A204.1 (cell line): ENCODE results near the gene BTBD16.

ENCODE experiments used
- FAIRE-seq: peaks from 2 replicates; lab custom pipeline; 2012; peaks lifted over from hg19 to GRCh38; lab: Jason Lieb, UNC

Gene BTBD16

GRCh38 chr10:122248356-122249302, 22.5 kb upstream of the BTBD16 start:
- FAIRE-seq: no peak

GRCh38 chr10:122249303-122249850, 21.7 kb upstream of the BTBD16 start:
- FAIRE-seq: no peak

GRCh38 chr10:122249991-122250750, 20.9 kb upstream of the BTBD16 start:
- FAIRE-seq: no peak

GRCh38 chr10:122251459-122252255, 19.4 kb upstream of the BTBD16 start:
- no peak for FAIRE-seq

- FAIRE-seq: no peak
These were observed 18.3 kb upstream of the BTBD16 start for GRCh38 chr10:122252805-122253204.

DNA sequence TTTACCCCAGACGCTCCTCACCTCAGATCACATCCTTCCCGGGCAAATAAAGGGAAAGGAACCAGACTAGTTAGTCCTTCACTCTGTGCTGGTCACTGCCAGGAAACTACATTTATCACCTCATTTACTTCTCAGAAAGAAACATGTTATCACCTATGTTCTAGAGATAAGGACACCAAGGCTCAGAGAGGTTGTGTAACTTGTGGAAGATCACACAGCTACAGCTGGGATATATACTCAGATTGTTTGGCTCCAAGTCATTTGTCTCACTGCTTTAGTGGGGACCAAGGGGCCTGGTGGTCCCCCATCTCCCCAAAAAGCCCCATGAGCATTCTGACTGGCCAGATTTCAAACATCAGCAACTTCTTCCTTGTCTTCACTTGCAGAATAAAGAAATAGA, 17.5 kb upstream of the BTBD16 start:
- FAIRE-seq: no peak

DNA sequence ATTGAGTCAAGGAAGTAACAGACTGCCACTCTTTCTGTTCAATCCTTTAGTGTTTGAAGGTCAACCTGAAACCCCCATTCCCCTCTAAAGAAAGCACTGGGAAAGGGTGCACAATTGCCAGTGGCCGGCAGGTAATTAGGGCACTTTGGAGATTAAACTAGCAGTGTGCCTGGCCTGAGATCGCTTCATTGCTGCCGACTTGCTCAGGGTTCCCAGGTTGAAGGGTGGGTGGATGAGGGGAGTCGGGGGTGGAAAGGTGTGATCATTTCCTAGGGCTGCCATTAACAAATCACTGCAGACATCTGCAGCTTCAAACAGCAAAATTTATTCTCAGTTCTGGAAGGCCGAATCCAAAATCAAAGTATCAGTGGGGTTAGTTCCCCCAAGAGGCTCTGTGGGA, 16.3 kb upstream of the BTBD16 start:
- FAIRE-seq: no peak

DNA sequence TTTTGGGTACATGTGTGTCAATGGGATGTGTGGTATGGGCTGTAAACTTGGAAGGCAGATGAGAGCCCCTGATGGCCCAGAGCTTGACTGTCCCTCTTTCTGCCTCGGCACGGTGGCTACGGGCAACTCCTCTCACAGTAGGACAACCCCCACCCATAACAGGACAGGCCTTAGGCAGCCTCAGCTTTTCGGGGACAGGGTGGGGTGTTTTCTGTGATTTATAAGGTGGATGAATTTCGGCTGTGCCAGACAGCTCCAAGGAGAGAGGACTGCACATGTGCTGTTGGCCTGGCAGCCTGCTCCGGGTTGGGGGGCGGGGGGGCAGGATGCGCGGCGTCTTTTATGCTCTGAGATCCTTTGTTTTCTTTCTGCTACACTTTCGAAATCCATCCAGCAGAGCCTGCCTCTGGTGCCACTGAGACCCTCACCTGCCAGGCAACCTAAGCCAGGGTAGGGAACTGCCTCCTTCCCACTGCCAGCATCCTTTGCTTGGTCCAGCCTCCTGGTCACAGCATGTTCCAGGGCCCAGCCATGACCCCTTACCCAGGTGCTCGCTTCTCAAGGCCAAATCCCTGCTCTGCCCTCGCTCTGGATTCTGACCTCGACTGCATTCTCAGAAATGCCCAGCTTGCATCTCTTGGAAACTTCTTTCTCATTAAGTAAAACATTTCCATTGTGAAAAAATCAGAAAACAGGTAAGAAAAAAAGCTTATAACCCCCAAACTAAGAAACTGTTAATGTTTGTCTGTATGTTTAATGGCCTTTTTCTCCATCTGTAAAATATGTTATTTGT, 15.4 kb upstream of the BTBD16 start:
- FAIRE-seq: no peak

GRCh38 chr10:122257041-122257440, 14.1 kb upstream of the BTBD16 start:
- FAIRE-seq: no peak

DNA sequence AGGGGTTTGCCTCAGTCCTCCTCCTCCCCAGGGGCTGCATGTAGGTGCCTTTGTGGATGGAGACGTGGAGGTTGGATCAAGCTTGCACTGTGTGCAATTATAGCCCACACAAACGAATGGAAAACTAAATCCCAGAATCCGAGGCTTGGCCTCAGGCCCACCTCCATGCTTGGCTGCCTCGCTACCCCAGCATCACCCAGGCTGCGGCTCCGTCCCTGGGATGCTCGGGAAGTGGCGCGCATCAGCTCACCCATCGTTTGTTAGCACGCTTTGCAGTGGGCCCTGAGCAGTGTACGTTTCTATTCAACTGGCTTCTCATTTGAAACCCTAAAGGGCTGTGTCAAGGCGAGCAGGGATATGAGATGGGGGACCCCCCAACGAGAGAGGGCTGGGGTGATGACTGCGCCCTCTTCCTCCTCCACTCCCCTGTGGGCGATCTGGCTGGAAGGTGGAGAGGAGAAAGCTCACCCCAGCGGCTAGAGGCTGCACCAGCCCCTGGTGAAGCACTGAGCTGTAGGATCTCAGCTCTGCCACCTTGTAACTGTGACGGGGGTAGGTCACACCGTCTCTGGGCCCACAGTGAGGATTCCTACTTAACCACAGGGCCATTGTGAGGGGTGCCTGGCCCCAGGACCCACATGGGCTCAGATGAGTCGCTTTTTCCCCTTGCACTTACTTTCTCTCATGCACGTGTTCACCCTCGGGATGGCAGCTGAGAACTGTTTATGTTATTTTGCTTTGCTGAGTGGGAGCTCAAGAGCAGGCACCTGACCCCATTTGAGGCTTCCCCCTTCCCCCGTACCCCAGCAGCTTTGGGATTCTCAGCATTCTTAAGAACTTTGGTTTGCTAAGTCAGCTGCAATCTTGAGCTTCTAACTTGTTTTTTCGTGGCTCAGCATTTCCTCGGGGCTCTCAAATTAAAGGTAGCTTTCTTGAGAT, 12.7 kb upstream of the BTBD16 start:
- no peak for FAIRE-seq

DNA sequence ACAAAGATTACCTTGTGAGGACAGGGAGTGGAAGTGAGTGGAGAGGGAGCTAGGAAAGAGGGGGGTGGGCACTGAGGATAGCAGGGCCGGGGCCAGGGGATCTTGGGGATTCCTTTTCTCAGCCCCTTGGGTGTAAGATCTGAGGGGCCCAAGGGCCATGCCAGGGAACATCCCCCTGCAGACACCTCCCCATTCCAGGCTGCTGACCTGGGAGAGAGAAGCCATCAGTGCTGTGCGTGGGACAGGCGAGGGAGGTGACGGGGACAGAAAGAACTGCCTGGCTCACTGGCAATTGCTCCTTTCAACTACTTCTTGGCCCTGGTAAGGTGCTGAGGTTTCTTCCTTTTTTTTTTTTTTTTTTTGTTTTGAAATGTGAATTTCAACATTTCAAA, 12.0 kb upstream of the BTBD16 start:
- FAIRE-seq: no peak

GRCh38 chr10:122261584-122261983, 9.5 kb upstream of the BTBD16 start:
- FAIRE-seq: no peak

DNA sequence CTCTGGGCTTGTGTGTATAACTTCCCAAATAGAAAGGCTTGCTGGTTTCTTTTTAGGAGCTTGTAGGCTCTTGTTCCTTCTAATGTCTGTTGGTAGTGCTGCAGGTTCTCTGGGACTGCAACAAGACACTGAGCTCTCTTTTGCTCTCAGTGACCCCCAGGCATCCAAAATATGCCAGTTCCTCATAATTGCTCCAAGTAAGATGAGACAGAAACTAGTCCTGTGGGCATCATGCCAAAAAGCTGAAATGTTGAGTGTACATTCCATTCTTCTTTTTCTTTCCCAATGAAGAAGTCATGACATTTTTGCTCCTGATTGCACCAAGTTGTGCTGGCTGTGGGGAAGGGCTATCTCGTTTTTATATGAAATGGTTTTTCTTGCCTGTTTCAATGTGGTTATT, 7.1 kb upstream of the BTBD16 start:
- FAIRE-seq: no peak

DNA sequence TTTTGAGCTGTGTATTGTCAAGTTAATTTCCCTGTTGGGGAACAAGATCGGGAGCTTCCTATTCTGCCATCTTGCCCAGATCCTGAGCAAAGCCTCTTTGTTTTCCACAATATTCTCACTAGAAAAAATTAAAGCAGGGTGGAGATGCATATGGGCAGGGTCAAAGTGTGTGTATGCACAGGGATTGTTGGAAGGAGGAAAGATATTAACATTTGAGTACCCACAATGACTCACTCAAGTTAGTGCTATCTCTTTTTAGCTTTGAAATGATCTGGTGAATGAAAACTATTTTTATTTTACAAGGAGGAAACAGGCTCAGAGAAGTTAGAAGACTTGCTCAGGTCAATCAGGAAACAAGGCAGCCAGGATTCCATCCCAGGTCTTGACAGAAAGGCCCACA, 6.7 kb upstream of the BTBD16 start:
- FAIRE-seq: no peak

DNA sequence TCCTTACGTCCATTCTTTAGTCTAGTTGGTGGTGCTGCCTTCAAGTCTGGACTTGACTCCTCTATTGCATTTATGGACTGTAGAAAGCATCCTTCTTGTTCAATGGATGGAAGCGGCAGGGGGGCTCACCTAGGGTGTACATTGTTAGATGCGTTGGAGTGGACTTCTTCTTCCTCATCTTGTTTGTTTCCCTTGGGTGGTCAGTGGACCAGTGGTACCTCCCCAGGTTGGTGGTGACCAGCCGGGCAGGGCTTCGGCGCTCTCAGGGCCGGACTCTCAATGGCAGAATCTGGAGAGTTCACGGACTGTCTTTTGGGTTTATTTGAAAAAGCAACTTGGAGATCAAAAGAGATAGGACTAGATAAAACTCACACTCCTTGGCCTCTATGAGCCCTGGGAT, 6.2 kb upstream of the BTBD16 start:
- no peak for FAIRE-seq

- no peak for FAIRE-seq
These were observed 5.2 kb upstream of the BTBD16 start for GRCh38 chr10:122265896-122266295.

GRCh38 chr10:122267849-122268737, 3.0 kb upstream of the BTBD16 start:
- no peak for FAIRE-seq

- FAIRE-seq: no peak
These were observed 1.9 kb upstream of the BTBD16 start for GRCh38 chr10:122269059-122269687.
